Ovary (tissue), 3 donors: ENCODE results near the gene PACSIN2.
"Not testable (repeated sequence)": the region's sequence is repeated elsewhere in the genome, so short reads cannot be mapped to it uniquely, and the experiment has no call there.

Experiments
- EP300 ChIP-seq: sonication (generic); formaldehyde crosslinking; IDR thresholded peaks from one replicate; pipeline ENCODE4 v1.6.1; 2017; ENCODE audit warnings: antibody characterized with exemption
- POLR2A ChIP-seq: fragments of 450-650 bp; IDR thresholded peaks from one replicate; pipeline ENCODE4 v1.6.1; 2017; ENCODE audit warnings: antibody characterized with exemption, mild to moderate bottlenecking, moderate library complexity
- TF ChIP-seq, protein P1 (sequence below), 3 donors: fragments of 450-650 bp in 2 of 3; fragments of 200-600 bp in 1 of 3; IDR thresholded peaks; one replicate each; pipeline versions ENCODE4 v1.5.1 to v1.8.0; 2016 to 2022; ENCODE audit warnings: antibody characterized with exemption in 3 of 3, mild to moderate bottlenecking in 1 of 3
- donor health status: DM: no; HTN: no; CAD: no.

DNA sequence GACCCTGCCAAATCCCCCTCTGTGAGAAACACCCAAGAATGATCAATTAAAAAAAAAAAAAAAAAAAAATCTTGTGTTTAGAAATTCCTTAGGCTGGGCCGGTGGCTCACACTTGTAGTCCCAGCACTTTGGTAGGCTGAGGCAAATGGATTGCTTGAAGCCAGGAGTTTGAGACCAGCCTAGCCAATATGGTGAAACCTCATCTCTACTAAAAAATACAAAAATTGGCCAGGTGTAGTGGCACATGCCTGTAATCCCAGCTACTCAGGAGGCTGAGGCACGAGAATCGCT is 53.6 kb downstream of the PACSIN2 start:
- TF ChIP-seq EP300, POLR2A: not testable (repeated sequence)
- TF ChIP-seq, protein P1, sequence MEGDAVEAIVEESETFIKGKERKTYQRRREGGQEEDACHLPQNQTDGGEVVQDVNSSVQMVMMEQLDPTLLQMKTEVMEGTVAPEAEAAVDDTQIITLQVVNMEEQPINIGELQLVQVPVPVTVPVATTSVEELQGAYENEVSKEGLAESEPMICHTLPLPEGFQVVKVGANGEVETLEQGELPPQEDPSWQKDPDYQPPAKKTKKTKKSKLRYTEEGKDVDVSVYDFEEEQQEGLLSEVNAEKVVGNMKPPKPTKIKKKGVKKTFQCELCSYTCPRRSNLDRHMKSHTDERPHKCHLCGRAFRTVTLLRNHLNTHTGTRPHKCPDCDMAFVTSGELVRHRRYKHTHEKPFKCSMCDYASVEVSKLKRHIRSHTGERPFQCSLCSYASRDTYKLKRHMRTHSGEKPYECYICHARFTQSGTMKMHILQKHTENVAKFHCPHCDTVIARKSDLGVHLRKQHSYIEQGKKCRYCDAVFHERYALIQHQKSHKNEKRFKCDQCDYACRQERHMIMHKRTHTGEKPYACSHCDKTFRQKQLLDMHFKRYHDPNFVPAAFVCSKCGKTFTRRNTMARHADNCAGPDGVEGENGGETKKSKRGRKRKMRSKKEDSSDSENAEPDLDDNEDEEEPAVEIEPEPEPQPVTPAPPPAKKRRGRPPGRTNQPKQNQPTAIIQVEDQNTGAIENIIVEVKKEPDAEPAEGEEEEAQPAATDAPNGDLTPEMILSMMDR (IDR thresholded peaks at IDR 0.05), result not testable (repeated sequence)
